ENCODE results near the gene HOXC11.

Gene HOXC11

DNA sequence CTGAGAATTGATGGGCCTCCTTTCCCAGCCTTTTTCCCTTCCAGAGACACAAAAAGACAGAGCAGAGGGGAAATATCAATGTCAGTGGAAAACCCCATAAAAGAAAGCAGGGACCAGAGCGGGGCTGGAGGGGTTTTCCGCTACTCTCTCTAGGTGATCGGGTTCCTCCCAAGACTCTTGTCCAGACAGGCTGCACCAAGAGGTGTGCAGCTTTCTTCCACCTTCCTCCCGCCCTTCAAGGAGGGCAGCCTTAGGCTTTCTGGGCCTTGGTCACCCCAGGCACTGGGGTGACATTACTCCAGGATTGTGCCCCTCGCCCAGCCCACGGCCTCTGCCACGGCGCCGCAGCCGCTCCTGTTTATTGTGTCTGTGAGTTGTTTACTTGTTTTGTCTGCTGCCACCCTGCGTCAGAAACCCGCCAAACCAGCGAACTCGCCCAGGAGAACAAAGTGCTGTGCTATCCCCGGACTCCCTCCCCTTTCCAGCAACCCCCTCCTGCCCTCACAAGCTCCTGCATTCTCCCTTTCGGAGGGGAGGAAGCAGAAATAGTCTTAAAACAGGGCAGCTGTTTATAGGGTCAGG is 48.6 kb downstream of the HOXC11 start:
- DNase-seq (ENCODE audit: low read depth in 1 of 2, low spot score in 1 of 2): no peak

DNA sequence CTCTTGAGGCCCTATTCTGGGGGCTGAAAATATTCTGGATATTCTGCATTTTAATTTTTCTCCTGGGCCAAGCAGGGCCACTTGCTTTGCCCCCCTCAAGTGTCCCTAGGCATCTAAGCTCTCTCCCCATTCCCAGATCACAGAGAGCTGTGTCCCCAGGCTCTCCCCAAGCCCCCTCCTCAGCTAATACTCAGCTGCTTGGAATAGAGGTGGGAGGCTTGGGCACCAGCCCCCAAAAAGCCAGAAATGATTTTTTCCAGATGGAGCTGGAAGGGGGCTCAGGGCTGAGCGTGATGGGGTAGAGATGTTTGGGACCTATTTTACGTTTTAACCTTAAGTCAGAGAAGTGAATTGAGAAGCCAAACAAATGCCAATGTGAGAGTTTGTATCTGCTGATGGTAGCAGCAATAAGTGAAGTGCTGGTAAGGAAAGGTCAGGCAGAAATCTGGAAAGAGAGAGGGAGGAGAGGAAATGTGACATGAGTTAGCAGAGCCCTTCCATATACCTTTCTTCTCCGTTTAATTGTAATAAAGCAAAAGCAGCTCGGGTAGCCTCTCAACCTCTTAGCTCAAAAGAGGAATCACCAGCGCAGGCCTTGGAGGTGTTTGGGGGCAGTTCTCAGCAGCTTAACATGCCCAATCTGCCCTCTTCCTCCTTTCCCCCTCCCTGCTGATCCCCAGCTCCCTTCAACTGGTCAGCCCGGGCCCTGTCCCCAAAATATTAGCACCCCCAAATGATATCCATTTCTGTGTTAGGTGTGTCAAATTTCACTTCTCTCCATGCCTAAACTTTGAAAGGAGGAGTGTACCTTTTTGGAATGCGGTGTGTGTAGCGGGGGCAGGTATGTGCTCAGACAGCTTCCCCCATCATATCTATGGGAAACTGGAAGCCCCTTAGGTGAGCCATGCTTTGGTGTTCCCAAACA is 50.3 kb downstream of the HOXC11 start:
- no peak for DNase-seq (ENCODE audit: low read depth in 1 of 2, low spot score in 1 of 2)

DNA sequence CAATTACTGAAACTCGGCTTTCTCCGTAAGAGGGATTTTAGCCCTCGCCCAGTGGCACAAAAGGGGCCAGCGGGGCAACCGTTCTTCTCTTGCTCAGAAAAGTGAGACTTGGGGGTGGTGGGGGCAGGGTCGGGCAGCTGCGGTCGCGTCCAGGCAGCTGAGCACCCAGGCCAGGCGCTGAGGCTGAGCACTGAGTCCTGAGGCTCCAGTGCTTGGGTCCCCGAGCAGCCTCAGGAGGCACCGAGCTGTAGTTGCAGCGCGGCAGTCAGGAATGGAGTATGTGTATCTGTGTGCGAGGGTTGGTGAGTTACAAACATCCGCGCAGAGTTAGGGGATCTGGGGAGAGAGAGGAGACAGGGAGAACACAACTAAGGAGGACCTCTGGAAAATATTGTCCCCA is 51.2 kb downstream of the HOXC11 start:
- DNase-seq (ENCODE audit: low read depth in 1 of 2, low spot score in 1 of 2): no peak

DNA sequence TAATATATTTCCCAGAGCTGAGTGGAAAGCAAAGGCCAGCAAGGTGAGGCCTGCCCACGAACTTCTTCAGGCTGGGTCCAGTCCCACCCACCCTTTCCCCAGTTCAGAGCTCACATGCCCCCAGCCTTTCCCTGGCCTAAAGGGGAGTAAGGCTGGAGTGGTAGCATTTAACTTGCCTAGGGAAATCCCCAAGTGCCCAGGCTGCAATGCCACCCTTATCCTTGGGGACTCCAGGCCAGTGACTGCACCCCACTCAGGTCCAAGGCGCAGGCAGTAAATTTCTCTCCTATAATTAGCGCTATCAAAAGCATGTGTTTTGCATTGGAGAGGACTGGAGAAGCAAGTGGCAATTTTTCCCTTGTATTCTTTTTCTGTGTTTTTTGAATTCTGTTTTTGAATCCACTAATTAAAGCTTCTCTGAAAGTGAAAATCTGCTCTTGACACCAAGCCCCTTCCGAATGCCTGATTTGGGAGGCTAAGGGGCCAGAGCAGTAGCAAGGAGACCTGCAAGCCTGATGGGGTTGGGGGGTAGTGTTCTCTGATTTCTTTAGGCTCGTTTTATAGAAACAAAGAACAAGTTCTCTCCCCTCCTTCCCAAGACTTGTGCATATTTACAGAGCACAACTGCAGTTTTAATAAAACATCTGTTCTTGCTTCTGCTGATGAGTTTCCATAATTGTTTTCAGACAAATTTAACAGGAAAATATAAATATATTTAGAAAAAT is 51.8 kb downstream of the HOXC11 start:
- no peak for DNase-seq (ENCODE audit: low read depth in 1 of 2, low spot score in 1 of 2)

DNA sequence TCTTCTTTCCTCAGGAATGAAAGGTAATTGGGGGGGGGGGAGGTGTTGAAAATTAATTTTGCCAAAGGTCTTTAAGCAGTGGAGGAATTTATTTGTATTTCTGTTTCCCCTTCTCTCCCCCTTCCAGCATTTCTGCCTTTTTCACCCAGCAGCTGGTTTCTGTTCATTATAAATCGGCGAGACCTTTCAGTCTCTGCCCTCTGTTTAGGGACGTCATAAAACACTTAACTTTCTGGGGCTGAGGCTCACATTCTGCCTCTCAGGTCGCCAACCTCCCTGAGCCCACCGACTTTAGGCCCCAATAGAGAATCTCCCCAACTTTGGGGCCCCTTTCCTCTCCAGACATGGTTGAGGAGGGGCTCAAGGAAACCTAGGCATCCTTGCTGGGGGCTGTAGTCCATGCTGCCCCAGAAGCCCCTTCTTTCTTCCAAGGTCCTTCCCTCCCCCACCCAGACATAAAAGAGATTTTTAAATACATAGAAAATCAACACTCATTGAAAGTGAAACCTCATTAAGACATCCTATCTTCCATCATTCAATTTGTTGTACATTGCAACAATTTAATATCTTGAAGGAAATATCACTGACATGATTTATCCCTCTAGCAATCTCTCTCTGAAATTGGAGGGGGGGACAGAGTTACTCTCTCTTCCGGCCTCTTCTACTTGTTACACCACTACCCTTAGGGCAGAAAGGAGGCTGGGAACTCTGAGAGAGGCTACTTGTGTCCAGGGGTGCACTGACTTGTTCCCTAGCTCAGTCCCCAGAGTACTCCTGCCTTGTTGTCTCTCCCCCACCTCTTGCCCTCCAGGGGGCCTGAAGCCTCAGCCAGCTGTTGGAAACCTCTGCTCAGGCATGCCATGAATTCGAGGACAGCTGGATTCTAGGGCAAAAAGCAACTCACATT is 52.8 kb downstream of the HOXC11 start:
- no peak for DNase-seq (ENCODE audit: low read depth in 1 of 2, low spot score in 1 of 2)

DNA sequence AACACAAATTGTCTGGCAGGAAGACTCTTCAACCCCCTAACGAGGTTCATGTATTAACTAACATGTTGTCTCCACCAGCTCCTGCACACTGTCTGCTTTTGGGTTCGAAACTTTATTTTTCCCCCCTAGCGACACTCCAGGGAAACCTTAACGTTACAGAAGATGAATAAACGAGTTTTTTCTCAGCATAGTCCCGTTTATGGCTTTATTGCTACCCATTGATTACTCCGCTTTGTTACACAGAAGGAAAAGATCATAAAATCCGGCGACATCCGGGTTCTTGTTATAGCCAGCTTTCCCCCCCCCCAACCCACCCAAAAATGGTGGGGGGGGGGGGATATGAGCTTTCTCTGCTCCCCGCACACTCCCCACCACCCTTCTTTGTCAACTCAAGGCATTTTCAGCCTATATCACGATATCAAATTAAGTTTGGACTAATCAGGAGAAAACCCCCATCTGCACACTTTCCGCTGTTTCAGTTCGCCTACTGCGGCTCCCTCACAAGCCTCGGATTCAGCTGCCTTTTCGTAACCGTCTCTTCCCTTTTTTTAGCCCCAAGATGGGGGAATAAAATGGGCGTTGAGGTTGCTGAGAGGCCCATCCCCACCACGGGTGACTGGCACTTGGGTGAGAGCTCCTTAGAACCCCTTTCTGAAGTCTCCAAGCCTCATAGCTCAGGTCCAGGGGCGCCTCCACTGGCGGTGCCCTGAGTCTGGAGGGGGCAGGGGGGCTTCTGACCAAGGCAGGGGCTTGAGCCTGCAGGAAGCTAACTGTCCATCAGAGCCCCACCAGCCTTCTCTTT is 53.9 kb downstream of the HOXC11 start:
- DNase-seq (ENCODE audit: low read depth in 1 of 2, low spot score in 1 of 2): no peak
